ENCODE data around the gene CMTR1. TPM values are rescaled to one million over a fixed set of nuclear protein-coding genes. Genes with fewer than 3 reads are reported as not detected.

The CMTR1 gene
- total RNA-seq, 2 experiments from 2014 or later = 49.9 to 50.6 TPM

DNA sequence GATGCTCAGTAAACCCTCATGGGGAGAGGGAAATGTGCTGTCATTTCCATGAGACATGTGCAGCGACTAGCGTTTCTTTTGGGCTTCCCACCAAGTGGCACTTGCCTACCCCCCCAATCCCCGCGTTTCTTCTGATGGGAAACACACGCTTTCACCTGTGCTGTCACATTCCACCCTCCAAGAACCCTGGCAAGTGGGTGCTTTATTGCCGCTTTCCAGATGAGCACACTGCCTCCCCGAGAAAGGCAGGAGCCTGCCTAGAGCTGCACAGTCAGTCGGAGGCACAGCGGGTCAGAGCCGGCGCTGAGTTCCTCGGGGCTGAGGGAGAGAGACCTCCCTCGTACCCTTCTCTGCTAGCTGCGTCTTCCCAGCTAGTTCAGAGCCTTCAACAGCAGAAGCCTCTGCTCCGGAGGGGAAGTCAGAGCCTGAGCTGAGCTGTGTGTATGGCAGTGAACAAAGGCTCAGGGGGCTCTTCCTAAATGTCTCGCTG, 78.9 kb downstream of the CMTR1 start:
- H3K4me3 Mint-ChIP-seq = no peak overlapping the region
- H3K4me1 Mint-ChIP-seq (ENCODE audit: low read depth) = peaks cover 65% of the 10 kb centered on the region
- intact Hi-C loops (cut with micrococcal nuclease) = no loop called here
- H3K27me3 Mint-ChIP-seq = no peaks in the 10 kb centered on the region
- no peak overlapping the region for H3K27ac Mint-ChIP-seq
- TF ChIP-seq CTCF (IDR thresholded peaks at IDR 0.05) = no peak
- DNase-seq (no peak), ATAC-seq (no peak)
- ChIA-PET POLR2A (interaction anchor here (1.2 to 2.5 kb wide), 2 partner anchors 10 to 21 kb away, joined by 3 to 10 read pairs; no protein-coding TSS in a partner anchor), CTCF (interaction anchor here (1.0 to 2.8 kb wide), 4 partner anchors 10 to 55 kb away, joined by 3 to 13 read pairs (median 6); no protein-coding TSS in a partner anchor)
- peaks cover 2% of the 10 kb centered on the region for H3K9me3 Mint-ChIP-seq
- no peaks in the 10 kb centered on the region for H3K36me3 Mint-ChIP-seq (ENCODE audit: low read depth)

GRCh38 chr6:37512400-37513011, 79.5 kb downstream of the CMTR1 start:
- Mint-ChIP-seq H3K4me1 (ENCODE audit: low read depth) (peaks cover 66% of the 10 kb centered on the region), H3K4me3 (no peak overlapping the region), H3K9me3 (peaks cover 2% of the 10 kb centered on the region), H3K27me3 (no peaks in the 10 kb centered on the region), H3K36me3 (ENCODE audit: low read depth) (no peaks in the 10 kb centered on the region), H3K27ac (no peak overlapping the region)
- POLR2A ChIA-PET = interaction anchor here (1.1 to 2.5 kb wide), 3 partner anchors 10 to 22 kb away, joined by 3 to 10 read pairs (median 4); no protein-coding TSS in a partner anchor
- intact Hi-C loops (cut with micrococcal nuclease) = no loop called here
- CTCF ChIA-PET = interaction anchor here (0.6 to 2.8 kb wide), 5 partner anchors 11 to 54 kb away, joined by 3 to 13 read pairs (median 5); no protein-coding TSS in a partner anchor
- no peak for DNase-seq
- ATAC-seq = no peak
- no peak for TF ChIP-seq CTCF (IDR thresholded peaks at IDR 0.05)

DNA sequence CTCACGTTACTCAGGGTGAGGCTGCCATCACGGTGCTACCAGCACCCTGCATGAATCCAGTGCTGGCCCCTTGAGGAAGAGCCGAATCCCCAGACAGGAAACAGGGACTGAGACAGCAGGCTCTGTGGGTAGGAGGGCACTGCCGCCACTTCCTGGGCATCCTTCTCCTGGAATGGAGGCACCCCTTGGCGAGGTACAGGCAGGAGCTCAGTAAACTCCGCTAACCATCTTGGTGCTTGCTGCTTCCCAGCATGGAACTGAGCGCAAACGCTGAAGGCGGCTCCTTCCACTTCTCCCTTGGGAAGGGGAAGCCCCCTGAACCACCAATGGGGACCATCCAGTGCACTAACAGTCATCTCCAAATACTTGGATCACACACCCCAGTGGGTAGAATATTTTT, 80.1 kb downstream of the CMTR1 start:
- peaks cover 2% of the 10 kb centered on the region for H3K9me3 Mint-ChIP-seq
- no peak for ATAC-seq
- H3K4me3 Mint-ChIP-seq = no peak overlapping the region
- peak overlapping the region; percentile 19 for H3K27ac Mint-ChIP-seq
- TF ChIP-seq CTCF (IDR thresholded peaks at IDR 0.05) = no peak
- ChIA-PET POLR2A (interaction anchor here (0.5 to 2.5 kb wide), 3 partner anchors 11 to 15 kb away, joined by 3 to 10 read pairs (median 4); no protein-coding TSS in a partner anchor), CTCF (interaction anchor here (1.5 to 2.8 kb wide), 2 partner anchors 11 to 24 kb away, joined by 4 to 13 read pairs; no protein-coding TSS in a partner anchor)
- H3K36me3 Mint-ChIP-seq (ENCODE audit: low read depth) = no peaks in the 10 kb centered on the region
- DNase-seq = no peak
- H3K4me1 Mint-ChIP-seq (ENCODE audit: low read depth) = peaks cover 69% of the 10 kb centered on the region
- H3K27me3 Mint-ChIP-seq = no peaks in the 10 kb centered on the region
- intact Hi-C loops (cut with micrococcal nuclease) = no loop called here

DNA sequence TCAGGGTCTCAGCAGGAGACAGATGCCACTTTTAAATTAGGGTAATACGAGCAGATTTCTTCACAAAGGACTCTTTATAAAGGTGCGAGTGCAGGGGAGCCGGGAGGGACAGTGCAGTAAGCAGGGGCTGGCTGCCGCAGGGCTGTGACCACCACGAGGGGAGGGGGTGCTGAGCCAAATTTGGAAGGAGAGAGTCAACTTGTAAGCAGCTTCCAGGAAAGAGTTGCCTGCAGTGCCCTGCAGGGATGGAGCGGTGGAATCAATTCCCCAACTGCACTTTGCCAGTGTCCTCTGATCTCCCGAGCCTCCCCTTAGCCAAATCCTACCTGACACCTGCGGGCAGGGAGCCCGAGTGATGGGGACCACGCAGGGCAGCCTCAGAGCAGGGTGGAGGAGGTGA, 80.6 kb downstream of the CMTR1 start:
- CTCF ChIA-PET = interaction anchor here (1.1 to 2.8 kb wide), 3 partner anchors 12 to 24 kb away, joined by 4 to 13 read pairs (median 4); no protein-coding TSS in a partner anchor

More for the DNA sequence above, 80.6 kb downstream of the CMTR1 start:
- TF ChIP-seq CTCF (IDR thresholded peaks at IDR 0.05) = no peak
- Mint-ChIP-seq H3K27me3 (no peaks in the 10 kb centered on the region), H3K9me3 (peaks cover 2% of the 10 kb centered on the region), H3K36me3 (ENCODE audit: low read depth) (no peaks in the 10 kb centered on the region), H3K4me1 (ENCODE audit: low read depth) (peaks cover 69% of the 10 kb centered on the region), H3K4me3 (no peak overlapping the region), H3K27ac (no peak overlapping the region)
- intact Hi-C loops (cut with micrococcal nuclease) = no loop called here
- POLR2A ChIA-PET = interaction anchor here (0.5 to 1.4 kb wide), 3 partner anchors 9 to 13 kb away, joined by 3 to 9 read pairs (median 4); no protein-coding TSS in a partner anchor
- no peak for DNase-seq
- no peak for ATAC-seq
